Stimulated activated CD4-positive, alpha-beta T cell treated with anti-CD3 and anti-CD28 coated beads, Interleukin-12 subunit alpha, Interleukin-12 subunit beta, amount 100 ng/mL, for 4 hours (primary cell): ENCODE data around the gene DIDO1.
"Not testable (repeated sequence)": the region's sequence is repeated elsewhere in the genome, so short reads cannot be mapped to it uniquely, and the experiment has no call there.

Experiments
- DNase-seq: peaks from one replicate; pipeline ENCODE4 v3.0.0-alpha.2; 2020

Gene DIDO1

DNA sequence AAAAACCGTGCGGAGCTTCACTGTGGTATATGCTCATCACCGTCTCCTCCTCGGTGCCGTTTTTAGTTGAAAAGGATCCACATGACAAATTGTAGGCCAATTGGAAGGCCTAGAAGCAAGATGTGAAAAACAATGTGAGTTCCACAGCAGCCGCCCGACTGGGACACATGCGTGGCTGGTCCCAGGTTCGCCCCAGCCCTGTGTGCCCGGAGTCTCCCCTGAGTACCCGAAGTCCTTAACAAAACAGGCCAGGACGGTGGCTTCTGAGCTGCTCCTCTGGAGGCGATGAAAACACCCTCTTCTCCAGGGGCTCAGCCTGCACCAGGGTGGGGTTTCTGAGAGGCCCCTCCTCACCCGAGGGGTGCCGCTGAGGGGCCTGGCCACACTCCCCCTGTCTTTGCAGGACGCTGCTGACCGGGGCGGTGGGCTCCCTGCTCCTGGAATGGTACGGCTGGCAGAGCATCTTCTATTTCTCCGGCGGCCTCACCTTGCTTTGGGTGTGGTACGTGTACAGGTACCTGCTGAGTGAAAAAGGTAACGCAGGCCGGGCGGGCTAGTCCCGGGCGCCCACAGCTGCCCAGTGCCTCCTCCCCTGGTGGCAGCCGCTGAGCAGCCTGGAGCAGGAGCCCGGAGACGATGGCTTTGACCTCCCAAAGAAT, 36.0 kb upstream of the DIDO1 start:
- DNase-seq = no peak

- DNase-seq = no peak
Measured at GRCh38 chr20:62961799-62962198, 35.5 kb upstream of the DIDO1 start.

DNA sequence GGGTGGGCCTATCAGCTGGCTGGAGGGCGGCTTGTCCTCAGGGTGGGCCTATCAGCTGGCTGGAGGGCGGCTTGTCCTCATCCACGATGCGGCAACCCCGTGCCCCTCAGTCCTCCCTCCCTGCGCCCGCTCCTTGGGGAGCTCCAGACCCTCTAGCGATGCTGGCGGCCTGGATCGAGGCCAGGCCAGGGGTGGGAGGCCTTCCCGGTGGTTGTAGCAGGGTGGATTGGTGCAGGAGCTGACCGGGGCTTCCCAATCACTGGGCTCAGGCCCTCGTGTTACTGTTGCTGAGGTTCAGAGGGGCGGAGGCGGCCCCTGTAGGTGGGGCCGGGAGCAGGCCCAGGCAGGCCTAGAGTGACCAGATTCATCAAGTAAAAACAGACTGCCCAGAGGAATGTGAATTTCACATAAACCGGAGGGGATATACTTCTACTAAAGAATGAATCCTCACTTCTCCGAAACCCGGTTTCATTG, 35.0 kb upstream of the DIDO1 start:
- no peak for DNase-seq

- not testable (repeated sequence) for DNase-seq
Measured at GRCh38 chr20:62960446-62961309, 34.4 kb upstream of the DIDO1 start.

DNA sequence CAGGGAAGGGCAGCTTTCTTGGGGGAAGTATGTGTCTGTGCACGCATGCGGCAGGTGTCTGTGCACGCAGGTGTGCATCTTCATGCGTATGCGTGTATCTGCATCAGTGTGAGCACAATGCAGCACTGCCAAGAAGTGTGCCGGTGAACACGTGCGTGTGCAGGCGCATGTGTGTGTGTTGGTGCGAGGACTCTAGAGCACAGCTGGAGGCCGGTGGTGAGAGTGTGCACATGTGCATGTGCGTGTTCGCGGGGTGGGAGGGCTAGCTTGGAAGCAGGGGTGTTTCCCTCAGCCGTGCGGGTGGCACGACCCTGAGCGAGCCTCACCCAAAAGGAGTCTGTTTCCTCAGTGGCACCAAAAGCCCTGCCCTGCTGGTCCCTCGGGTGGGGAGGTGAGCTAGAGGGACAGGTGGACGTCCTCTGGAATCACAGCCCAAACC, 33.7 kb upstream of the DIDO1 start:
- no peak for DNase-seq

DNA sequence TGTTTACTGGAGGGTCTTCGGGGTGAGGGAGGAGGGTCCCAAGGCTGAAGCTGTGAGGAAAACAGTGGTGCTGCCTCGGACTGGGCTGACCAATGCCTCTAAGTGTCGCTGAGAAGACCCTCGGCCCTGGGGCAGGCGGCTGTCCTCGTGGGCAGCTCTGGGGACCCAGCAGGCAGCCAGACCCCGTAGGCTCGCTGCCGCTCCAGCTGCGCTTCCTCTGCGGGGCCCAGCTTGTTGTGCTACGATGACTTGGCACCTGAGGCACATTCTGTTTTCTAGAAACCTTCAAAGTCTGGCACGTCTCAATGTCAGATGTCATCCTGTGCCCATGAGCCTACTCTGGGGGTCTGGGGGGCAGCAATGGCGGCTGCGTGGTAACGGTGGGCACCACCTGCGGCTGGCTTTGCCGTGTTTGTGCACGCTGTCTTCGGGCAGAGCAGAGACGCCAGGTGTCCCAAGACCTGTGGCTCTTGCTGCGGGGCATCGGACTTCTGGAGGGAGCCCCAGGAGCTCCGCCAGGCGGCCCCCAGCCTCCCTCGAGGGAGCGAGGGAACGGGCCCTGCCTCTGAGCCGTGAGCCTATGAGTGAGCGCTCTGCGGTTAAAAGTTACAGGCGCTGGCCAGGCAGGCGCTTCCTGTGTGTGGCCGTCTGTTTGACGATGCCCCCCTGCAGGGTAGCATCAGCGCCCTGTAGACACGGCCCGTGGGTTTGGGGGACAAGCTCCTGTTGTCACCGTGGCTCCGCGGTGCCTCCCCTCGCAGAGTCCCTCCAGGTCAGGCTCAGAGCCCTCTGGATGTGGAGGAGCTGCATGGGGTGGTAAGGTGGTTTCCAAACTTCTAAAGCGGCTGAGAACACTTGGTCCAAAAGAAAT, 33.0 kb upstream of the DIDO1 start:
- no peak for DNase-seq

GRCh38 chr20:62958388-62959100, 32.2 kb upstream of the DIDO1 start:
- DNase-seq = no peak

DNA sequence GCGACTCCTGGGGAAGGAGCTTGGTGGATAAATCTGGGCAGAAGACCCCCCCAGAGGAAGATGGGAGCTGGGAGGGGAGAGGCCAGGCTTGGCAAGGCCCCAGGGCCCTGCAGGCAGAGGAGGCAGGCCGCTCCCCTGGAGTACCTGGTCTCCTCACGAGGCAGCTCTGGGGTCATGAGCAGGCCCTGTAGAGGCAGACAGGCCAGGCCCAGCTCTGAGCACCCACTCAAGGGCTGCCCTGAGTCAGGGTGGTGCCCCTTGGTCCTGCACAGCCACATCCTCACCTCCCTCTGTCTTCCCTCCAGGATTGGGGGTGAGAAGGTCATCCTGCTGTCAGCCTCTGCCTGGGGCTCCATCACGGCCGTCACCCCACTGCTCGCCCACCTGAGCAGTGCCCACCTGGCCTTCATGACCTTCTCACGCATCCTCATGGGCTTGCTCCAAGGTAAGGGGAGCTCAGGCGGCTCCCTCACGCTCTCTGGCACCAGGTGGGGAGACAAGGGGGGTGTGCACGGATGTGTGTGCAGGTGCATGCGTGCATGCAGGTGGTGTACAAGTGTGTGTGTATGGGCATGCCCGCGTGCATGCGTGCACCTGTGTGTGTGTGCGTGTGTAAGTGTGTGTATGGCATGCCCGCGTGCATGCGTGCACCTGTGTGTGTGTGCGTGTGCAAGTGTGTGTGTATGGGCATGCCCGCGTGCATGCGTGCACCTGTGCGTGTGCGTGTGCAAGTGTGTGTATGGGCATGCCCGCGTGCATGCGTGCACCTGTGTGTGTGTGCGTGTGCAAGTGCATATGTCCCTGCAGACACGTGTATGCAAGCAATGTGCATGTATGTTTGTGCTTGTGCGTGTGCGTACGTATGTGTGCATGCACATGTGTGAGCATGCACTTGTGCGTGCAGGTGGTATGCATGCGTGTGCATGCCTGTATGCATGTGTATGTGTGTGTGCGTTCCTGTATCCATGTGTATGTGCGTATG, 31.1 kb upstream of the DIDO1 start:
- no peak for DNase-seq

- no peak for DNase-seq
Measured at GRCh38 chr20:62956387-62957135, 30.3 kb upstream of the DIDO1 start.

GRCh38 chr20:62955519-62956386, 29.4 kb upstream of the DIDO1 start:
- DNase-seq = no peak

DNA sequence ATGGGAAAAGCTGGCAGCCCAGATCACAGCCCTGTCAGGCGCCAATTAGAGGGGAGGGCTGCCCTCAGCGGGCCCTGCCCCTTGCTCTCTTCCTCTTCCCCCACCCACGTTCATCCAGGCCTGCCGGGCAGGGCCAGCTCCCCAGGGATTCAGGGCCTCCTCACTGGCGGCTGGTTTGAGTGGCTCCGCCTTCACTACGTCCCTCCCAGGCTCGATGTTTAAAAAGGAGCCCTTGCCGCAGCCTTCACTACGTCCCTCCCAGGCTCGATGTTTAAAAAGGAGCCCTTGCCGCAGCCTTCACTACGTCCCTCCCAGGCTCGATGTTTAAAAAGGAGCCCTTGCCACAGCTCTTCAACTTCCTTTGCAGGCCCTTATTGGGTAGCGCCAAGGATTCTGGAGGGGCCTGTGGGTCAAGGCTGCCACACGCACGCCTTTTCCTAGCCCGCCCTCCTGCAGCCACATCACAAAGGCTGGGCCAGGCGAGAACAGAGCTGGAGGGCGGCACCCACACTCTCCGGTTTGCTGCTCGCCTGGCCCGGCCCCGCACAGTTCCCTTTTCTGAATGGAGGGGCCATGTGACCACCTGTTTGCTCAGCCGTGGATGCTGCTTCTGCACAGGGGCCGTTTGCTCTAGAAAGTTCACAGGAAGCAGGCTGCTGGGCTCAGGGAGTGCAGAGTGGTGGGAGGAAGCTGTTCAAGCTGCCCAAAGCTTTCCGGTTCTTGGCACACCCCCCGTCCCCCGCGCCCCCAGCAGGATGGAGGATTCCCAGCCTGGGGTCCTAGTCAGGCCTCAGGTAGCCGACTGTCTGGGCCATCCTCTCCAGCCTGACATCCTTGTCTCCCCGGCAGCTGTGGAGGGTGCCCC, 27.8 kb upstream of the DIDO1 start:
- DNase-seq = peak; percentile 29

GRCh38 chr20:62952968-62953838, 26.9 kb upstream of the DIDO1 start:
- DNase-seq = no peak

DNA sequence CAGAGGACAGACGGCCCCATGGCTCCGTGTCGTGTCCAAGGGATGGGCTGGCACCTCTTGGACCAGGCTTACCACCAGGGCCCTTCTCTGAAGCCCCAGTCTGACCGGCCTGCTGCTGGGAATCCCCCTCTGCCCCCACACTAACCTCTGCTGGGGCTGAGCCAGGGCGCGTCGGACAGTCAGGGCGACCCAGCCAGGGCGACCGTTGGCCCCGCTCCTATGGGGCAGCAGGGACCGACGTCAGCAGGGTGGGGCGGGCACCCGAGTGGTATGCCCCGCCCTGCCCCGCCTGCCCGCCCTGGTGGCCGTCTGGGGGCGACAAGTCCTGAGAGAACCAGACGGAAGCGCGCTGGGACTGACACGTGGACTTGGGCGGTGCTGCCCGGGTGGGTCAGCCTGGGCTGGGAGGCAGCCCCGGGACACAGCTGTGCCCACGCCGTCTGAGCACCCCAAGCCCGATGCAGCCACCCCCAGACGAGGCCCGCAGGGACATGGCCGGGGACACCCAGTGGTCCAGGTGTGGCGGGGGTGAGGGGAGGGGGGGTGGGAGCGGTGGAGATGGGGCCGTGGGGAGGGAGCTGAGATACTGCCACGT, 26.2 kb upstream of the DIDO1 start, which contains the start of gene SLC17A9:
Gene SLC17A9, plus strand, starts transcription at position 337 of the 595 bp plus-strand sequence. Its CDS starts 122 bp downstream, at position 459.
- DNase-seq = peak; percentile 33

- no peak for DNase-seq
Measured at GRCh38 chr20:62951896-62952372, 25.6 kb upstream of the DIDO1 start.

DNA sequence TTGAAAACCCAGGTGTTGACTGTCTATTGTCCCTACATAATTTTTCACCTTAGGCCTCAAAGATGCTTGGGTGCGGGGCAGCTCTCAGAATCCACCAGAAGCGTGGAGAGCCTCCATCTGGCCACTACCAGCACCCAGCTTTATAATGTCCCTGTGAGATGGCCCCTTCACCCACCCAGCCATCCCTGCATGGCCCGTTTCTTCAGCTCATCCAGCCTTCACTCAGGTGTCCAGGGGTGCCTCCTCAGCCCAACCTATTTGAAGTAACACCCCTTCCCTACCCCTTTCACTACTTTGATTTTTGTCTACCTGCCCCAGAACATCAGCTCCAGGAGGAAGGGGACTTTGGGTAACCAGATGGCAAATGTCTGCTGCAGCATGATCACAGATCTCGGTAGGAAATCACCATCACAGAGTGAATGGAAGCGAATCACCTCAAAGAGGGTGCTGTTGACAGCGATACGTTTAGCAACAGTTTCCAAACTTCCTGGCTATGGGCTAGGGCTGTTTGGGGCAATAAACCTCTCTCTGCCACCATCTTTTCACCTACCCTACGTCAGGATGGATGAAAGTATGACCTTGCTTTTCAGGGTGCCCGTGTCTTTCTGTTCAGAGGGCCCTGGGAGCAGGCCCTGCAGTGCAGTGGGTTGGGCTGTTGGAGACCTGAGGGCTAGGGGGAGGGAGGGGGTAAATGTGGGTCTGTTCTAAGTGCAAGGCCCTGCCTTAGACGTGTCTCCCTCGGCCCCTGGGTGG, 25.0 kb upstream of the DIDO1 start:
- no peak for DNase-seq

DNA sequence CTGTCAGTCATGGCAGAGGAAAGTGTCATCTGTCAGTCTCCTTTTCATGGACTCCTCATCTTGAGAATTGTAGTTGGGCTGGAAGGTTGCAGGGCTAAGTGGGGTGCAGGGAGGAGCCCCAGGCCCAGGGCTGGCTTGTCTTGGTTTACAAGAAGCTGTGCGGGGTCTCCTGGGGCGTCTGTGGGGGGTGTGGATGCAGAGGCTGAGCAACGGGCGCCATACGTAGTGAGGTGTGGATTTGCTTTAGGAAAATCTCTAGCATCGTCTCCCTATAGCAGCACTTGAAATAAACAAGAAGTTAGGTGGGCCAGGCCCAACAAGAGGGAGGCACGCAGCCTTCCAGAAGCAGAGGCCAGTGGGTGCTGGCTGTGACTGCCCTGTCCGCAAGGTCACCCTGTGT, 24.4 kb upstream of the DIDO1 start:
- DNase-seq = no peak
